Ishikawa (cell line): ENCODE results near the gene KCNQ5.

Experiments
- CEBPB ChIP-seq: IDR thresholded peaks from 2 replicates; pipeline ENCODE4 v1.6.1; 2012
- CREB1 ChIP-seq: IDR thresholded peaks from 2 replicates; pipeline ENCODE4 v1.6.1; 2012; ENCODE audit warnings: low read depth
- EGR1 ChIP-seq: IDR thresholded peaks from 2 replicates; pipeline ENCODE4 v1.6.1; 2012
- EP300 ChIP-seq: IDR thresholded peaks from 2 replicates; pipeline ENCODE4 v1.6.1; 2012; ENCODE audit warnings: borderline replicate concordance
- FOXM1 ChIP-seq: IDR thresholded peaks from 2 replicates; pipeline ENCODE4 v1.6.1; 2012; ENCODE audit warnings: low read depth, borderline replicate concordance
- MAX ChIP-seq: IDR thresholded peaks from 2 replicates; pipeline ENCODE4 v1.6.1; 2012
- NFIC ChIP-seq: IDR thresholded peaks from 2 replicates; pipeline ENCODE4 v1.6.1; 2012
- RAD21 ChIP-seq: IDR thresholded peaks from 2 replicates; pipeline ENCODE4 v1.6.1; 2012; ENCODE audit warnings: low read depth
- REST ChIP-seq: IDR thresholded peaks from 2 replicates; pipeline ENCODE4 v1.6.1; 2012; ENCODE audit warnings: low read depth, mild to moderate bottlenecking
- TAF1 ChIP-seq: IDR thresholded peaks from 2 replicates; pipeline ENCODE4 v1.6.1; 2012; ENCODE audit warnings: low read depth, mild to moderate bottlenecking
- TCF12 ChIP-seq: IDR thresholded peaks from 2 replicates; pipeline ENCODE4 v1.6.1; 2012; ENCODE audit warnings: low read depth
- TEAD4 ChIP-seq: IDR thresholded peaks from 2 replicates; pipeline ENCODE4 v1.6.1; 2012
- USF1 ChIP-seq: IDR thresholded peaks from 2 replicates; pipeline ENCODE4 v1.6.1; 2012
- YY1 ChIP-seq: IDR thresholded peaks from 2 replicates; pipeline ENCODE4 v1.6.1; 2012; ENCODE audit warnings: low read depth
- ZBTB7A ChIP-seq: IDR thresholded peaks from 2 replicates; pipeline ENCODE4 v1.6.1; 2012; ENCODE audit warnings: low read depth

The KCNQ5 gene

GRCh38 chr6:72822691-72823090, 200.8 kb downstream of the KCNQ5 start:
- TF ChIP-seq RAD21 (no peak), REST (no peak), MAX (no peak), TAF1 (no peak), FOXM1 (no peak), TEAD4 (no peak), EGR1 (no peak), CEBPB (no peak)

GRCh38 chr6:72824833-72825232, 203.0 kb downstream of the KCNQ5 start:
- TF ChIP-seq ZBTB7A (no peak), EGR1 (no peak), TEAD4 (no peak), CEBPB (no peak), MAX (no peak), TCF12 (no peak), YY1 (no peak)

GRCh38 chr6:72825315-72825911, 203.5 kb downstream of the KCNQ5 start:
- no peak for TF ChIP-seq YY1
- TF ChIP-seq EGR1, result no peak
- no peak for TF ChIP-seq FOXM1
- no peak for TF ChIP-seq USF1
- no peak for TF ChIP-seq CEBPB
- TF ChIP-seq NFIC, result no peak
- no peak for TF ChIP-seq TCF12
- TF ChIP-seq CREB1, result no peak
- TF ChIP-seq TEAD4, result no peak
- TF ChIP-seq RAD21, result no peak
- no peak for TF ChIP-seq MAX
- TF ChIP-seq EP300, result no peak
- TF ChIP-seq TAF1, result no peak
- no peak for TF ChIP-seq REST
- no peak for TF ChIP-seq ZBTB7A

GRCh38 chr6:72826037-72826436, 204.2 kb downstream of the KCNQ5 start:
- TF ChIP-seq YY1 (no peak), USF1 (no peak), CREB1 (no peak), TCF12 (no peak), NFIC (no peak), EGR1 (no peak), REST (no peak), TAF1 (no peak), TEAD4 (no peak), EP300 (no peak), RAD21 (no peak), CEBPB (no peak), ZBTB7A (no peak), MAX (no peak), FOXM1 (no peak)
